ENCODE measurements around the gene ODF4.

DNA sequence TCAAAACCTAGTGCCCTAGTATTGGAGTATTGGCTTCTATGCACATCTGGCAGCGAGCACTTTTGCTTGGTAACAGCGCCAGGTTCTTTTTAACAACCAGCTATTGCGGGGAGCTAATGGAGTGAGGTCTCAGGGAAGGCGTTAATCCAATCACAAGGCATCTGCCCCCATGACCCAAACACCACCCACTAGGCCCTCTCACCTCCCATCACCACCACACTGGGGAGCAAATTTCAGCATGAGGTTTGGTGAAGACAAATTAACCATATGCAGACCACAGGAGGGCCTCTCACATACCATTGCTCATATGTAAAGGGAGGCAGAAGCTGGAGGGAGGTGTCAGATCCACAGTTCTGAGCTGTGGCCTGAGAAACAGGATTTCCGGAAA lies 893 bp upstream of the ODF4 start:
- no peak for TF ChIP-seq POLR2A (IDR thresholded peaks at IDR 0.05; ENCODE audit: low read depth, low read length)
- no peak for TF ChIP-seq SPI1 (IDR thresholded peaks at IDR 0.05; ENCODE audit: low read depth, low read length)
- TF ChIP-seq TAF1 (IDR thresholded peaks at IDR 0.05; ENCODE audit: low read depth, low read length) = no peak
- no peak for TF ChIP-seq POLR2AphosphoS5 (IDR thresholded peaks at IDR 0.05; ENCODE audit: low read depth, low read length)
